ENCODE data around the gene MSI2.

Gene MSI2

GRCh38 chr17:57625511-57625910 is 369.2 kb downstream of the MSI2 start:
- Histone ChIP-seq H3K9me3 (ENCODE audit: control insufficient read depth, low read length) (no peaks in the 10 kb centered on the region), H3K27me3 (ENCODE audit: control insufficient read depth, insufficient read depth, low read length) (no peaks in the 10 kb centered on the region), H3K9ac (ENCODE audit: low read length) (no peak overlapping the region), H3K36me3 (ENCODE audit: control insufficient read depth, insufficient read depth, low read length) (no peaks in the 10 kb centered on the region), H3K4me1 (ENCODE audit: control insufficient read depth, insufficient read depth, low read length) (no peaks in the 10 kb centered on the region), H3K4me3 (ENCODE audit: low read length) (no peak overlapping the region)

GRCh38 chr17:57625957-57626356 is 369.6 kb downstream of the MSI2 start:
- Histone ChIP-seq H3K9me3 (ENCODE audit: control insufficient read depth, low read length) (no peaks in the 10 kb centered on the region), H3K9ac (ENCODE audit: low read length) (no peak overlapping the region), H3K4me3 (ENCODE audit: low read length) (no peak overlapping the region), H3K36me3 (ENCODE audit: control insufficient read depth, insufficient read depth, low read length) (no peaks in the 10 kb centered on the region), H3K4me1 (ENCODE audit: control insufficient read depth, insufficient read depth, low read length) (no peaks in the 10 kb centered on the region), H3K27me3 (ENCODE audit: control insufficient read depth, insufficient read depth, low read length) (no peaks in the 10 kb centered on the region)

DNA sequence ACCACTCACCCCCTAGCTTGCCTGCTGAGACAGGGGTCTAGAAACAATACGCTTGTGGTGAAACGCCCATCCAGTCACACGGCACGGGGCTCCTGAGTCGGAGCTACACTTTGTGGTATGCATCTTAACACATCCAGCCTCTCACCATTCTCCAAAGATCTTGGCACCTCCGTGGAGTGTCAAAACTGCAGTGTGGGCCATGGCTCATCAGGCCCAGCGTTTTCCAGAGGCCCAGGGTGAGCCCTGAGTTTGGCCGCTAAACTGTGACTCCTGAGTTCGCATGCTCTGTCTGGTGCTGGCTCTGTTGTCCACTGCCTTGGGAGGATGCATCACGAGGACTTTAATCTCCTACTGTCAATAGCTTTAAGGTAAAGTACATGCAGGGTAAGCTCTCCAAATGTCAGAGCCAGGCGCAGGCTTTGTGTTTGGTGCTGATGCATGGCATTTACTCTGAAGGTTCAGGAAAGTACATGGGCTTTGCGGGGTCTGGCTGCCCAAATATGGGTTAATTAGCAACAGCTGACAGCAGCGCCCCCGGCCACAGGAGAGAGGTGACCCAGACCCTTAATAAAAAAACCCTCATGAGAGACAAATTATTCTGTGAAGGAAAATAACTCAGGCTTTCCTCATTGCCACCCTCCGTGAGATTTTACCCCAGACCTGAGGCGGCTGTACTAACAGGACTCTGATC is 370.3 kb downstream of the MSI2 start:
- H3K9me3 ChIP-seq (ENCODE audit: control insufficient read depth, low read length), result no peaks in the 10 kb centered on the region
- no peaks in the 10 kb centered on the region for H3K27me3 ChIP-seq (ENCODE audit: control insufficient read depth, insufficient read depth, low read length)
- H3K4me3 ChIP-seq (ENCODE audit: low read length), result no peak overlapping the region
- no peaks in the 10 kb centered on the region for H3K36me3 ChIP-seq (ENCODE audit: control insufficient read depth, insufficient read depth, low read length)
- no peak overlapping the region for H3K9ac ChIP-seq (ENCODE audit: low read length)
- no peaks in the 10 kb centered on the region for H3K4me1 ChIP-seq (ENCODE audit: control insufficient read depth, insufficient read depth, low read length)

DNA sequence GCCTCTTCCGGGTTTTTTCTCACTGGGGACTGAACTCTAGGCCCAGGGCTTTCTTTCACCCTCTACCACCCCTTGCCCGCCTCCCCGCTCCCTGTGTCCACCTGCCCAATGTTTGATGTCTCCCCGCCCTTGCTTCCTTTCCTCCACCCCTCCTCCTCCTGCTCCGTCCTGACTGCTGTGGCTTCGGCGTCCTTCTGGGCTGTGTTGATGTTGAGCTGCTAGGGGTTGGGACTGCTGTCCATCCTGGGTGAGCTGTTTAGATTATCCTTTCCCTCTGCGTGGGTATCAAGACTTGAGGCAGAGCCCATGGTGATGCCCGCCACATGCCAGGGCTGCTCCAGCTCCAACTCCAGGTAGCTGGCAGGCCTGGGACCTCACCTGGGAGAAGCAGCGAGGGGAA is 371.3 kb downstream of the MSI2 start:
- H3K4me3 ChIP-seq (ENCODE audit: low read length), result no peak overlapping the region
- no peak overlapping the region for H3K9ac ChIP-seq (ENCODE audit: low read length)
- H3K9me3 ChIP-seq (ENCODE audit: control insufficient read depth, low read length), result no peaks in the 10 kb centered on the region
- H3K27me3 ChIP-seq (ENCODE audit: control insufficient read depth, insufficient read depth, low read length), result no peaks in the 10 kb centered on the region
- no peaks in the 10 kb centered on the region for H3K4me1 ChIP-seq (ENCODE audit: control insufficient read depth, insufficient read depth, low read length)
- H3K36me3 ChIP-seq (ENCODE audit: control insufficient read depth, insufficient read depth, low read length), result no peaks in the 10 kb centered on the region

DNA sequence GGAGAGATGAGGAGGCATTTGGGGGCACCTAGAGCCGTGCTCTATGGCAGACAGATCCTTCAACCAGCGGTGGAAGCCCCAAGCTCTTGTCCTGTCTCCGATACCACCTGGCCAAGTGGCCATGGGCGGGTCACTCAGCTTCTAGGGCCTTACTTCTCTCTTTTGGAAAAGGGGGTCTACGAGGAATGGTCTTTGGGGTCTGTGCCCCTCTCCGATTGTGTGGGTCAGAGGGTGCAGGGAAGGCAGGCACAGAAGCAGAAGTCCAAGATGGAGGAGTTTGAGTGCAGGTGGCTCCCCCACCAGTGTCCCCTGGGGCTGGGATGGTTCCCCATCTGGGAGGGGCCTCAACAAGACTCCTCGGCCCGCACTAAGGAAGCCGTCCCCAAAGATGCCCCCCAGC is 372.1 kb downstream of the MSI2 start:
- H3K4me3 ChIP-seq (ENCODE audit: low read length), result no peak overlapping the region
- H3K36me3 ChIP-seq (ENCODE audit: control insufficient read depth, insufficient read depth, low read length), result no peaks in the 10 kb centered on the region
- no peak overlapping the region for H3K9ac ChIP-seq (ENCODE audit: low read length)
- no peaks in the 10 kb centered on the region for H3K4me1 ChIP-seq (ENCODE audit: control insufficient read depth, insufficient read depth, low read length)
- H3K9me3 ChIP-seq (ENCODE audit: control insufficient read depth, low read length), result no peaks in the 10 kb centered on the region
- H3K27me3 ChIP-seq (ENCODE audit: control insufficient read depth, insufficient read depth, low read length), result no peaks in the 10 kb centered on the region

DNA sequence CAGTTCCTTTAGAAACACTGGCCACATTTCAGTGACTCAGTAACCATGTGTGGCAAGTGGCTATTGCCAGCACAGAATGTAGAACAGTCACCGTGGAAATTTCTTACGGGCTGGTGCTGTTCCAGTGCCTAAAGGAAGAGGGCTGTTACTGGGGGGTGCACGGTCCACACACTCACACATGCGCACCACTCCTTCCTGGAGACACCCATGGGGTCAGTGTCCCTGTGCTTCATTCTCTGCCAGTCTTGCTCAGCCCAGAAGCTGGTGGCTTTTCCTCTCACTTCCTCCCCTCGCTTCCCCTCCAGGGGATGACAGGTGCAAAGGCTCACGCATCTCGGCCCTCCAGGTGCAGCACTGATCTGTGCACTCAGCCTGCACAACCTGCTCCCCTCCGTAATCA is 373.1 kb downstream of the MSI2 start:
- Histone ChIP-seq H3K4me1 (ENCODE audit: control insufficient read depth, insufficient read depth, low read length) (no peaks in the 10 kb centered on the region), H3K27me3 (ENCODE audit: control insufficient read depth, insufficient read depth, low read length) (no peaks in the 10 kb centered on the region), H3K9ac (ENCODE audit: low read length) (no peak overlapping the region), H3K36me3 (ENCODE audit: control insufficient read depth, insufficient read depth, low read length) (no peaks in the 10 kb centered on the region), H3K4me3 (ENCODE audit: low read length) (no peak overlapping the region), H3K9me3 (ENCODE audit: control insufficient read depth, low read length) (no peaks in the 10 kb centered on the region)

GRCh38 chr17:57629886-57630285 is 373.6 kb downstream of the MSI2 start:
- Histone ChIP-seq H3K36me3 (ENCODE audit: control insufficient read depth, insufficient read depth, low read length) (no peaks in the 10 kb centered on the region), H3K27me3 (ENCODE audit: control insufficient read depth, insufficient read depth, low read length) (no peaks in the 10 kb centered on the region), H3K9ac (ENCODE audit: low read length) (no peak overlapping the region), H3K4me1 (ENCODE audit: control insufficient read depth, insufficient read depth, low read length) (no peaks in the 10 kb centered on the region), H3K4me3 (ENCODE audit: low read length) (no peak overlapping the region), H3K9me3 (ENCODE audit: control insufficient read depth, low read length) (no peaks in the 10 kb centered on the region)

DNA sequence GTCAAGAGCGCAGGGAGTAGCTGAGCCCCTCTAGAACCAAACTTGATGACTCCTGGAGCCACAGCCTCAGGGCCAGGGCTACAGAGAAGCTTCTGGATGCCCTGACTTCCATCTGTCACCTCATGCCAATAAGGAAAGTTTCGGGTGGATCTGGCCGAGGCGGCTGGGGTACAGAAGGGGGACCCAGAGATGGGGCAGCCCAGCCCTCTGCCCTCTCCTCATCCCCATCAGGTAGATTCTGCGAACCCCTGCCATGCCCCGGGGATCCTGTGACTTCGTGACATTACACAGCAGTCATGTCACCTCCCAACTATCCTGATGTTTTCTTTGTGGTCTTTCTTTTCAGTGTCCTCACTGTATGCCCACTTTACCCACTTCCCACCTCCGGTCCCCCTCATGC is 374.4 kb downstream of the MSI2 start:
- Histone ChIP-seq H3K9me3 (ENCODE audit: control insufficient read depth, low read length) (no peaks in the 10 kb centered on the region), H3K4me3 (ENCODE audit: low read length) (no peak overlapping the region), H3K4me1 (ENCODE audit: control insufficient read depth, insufficient read depth, low read length) (no peaks in the 10 kb centered on the region), H3K27me3 (ENCODE audit: control insufficient read depth, insufficient read depth, low read length) (no peaks in the 10 kb centered on the region), H3K36me3 (ENCODE audit: control insufficient read depth, insufficient read depth, low read length) (no peaks in the 10 kb centered on the region), H3K9ac (ENCODE audit: low read length) (no peak overlapping the region)

GRCh38 chr17:57631871-57632270 is 375.5 kb downstream of the MSI2 start:
- Histone ChIP-seq H3K4me3 (ENCODE audit: low read length) (no peak overlapping the region), H3K9me3 (ENCODE audit: control insufficient read depth, low read length) (no peaks in the 10 kb centered on the region), H3K9ac (ENCODE audit: low read length) (no peak overlapping the region), H3K4me1 (ENCODE audit: control insufficient read depth, insufficient read depth, low read length) (no peaks in the 10 kb centered on the region), H3K27me3 (ENCODE audit: control insufficient read depth, insufficient read depth, low read length) (no peaks in the 10 kb centered on the region), H3K36me3 (ENCODE audit: control insufficient read depth, insufficient read depth, low read length) (no peaks in the 10 kb centered on the region)

DNA sequence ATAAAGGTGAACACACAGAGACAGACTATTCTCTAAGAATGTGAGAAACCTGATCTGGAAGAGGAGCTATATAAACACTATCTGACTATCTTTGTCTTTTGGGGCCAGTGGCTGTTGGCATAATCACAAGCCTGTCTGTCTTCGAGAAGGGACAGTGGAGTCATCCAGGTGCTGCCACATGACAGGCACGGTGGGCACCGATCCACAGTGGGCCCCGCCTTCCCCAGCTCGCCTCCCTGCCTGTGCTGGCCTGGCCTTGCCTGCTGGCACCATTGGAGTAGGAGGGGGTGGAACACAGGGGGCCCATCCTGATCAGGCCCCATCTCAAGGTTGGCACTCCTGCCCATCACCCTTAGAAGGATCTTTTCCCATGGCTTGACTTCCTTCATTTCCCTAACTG is 376.0 kb downstream of the MSI2 start:
- H3K36me3 ChIP-seq (ENCODE audit: control insufficient read depth, insufficient read depth, low read length), result no peaks in the 10 kb centered on the region
- no peaks in the 10 kb centered on the region for H3K4me1 ChIP-seq (ENCODE audit: control insufficient read depth, insufficient read depth, low read length)
- H3K27me3 ChIP-seq (ENCODE audit: control insufficient read depth, insufficient read depth, low read length), result no peaks in the 10 kb centered on the region
- H3K9ac ChIP-seq (ENCODE audit: low read length), result no peak overlapping the region
- no peaks in the 10 kb centered on the region for H3K9me3 ChIP-seq (ENCODE audit: control insufficient read depth, low read length)
- H3K4me3 ChIP-seq (ENCODE audit: low read length), result no peak overlapping the region

GRCh38 chr17:57633236-57633635 is 376.9 kb downstream of the MSI2 start:
- H3K4me3 ChIP-seq (ENCODE audit: low read length), result no peak overlapping the region
- no peaks in the 10 kb centered on the region for H3K36me3 ChIP-seq (ENCODE audit: control insufficient read depth, insufficient read depth, low read length)
- no peaks in the 10 kb centered on the region for H3K27me3 ChIP-seq (ENCODE audit: control insufficient read depth, insufficient read depth, low read length)

DNA sequence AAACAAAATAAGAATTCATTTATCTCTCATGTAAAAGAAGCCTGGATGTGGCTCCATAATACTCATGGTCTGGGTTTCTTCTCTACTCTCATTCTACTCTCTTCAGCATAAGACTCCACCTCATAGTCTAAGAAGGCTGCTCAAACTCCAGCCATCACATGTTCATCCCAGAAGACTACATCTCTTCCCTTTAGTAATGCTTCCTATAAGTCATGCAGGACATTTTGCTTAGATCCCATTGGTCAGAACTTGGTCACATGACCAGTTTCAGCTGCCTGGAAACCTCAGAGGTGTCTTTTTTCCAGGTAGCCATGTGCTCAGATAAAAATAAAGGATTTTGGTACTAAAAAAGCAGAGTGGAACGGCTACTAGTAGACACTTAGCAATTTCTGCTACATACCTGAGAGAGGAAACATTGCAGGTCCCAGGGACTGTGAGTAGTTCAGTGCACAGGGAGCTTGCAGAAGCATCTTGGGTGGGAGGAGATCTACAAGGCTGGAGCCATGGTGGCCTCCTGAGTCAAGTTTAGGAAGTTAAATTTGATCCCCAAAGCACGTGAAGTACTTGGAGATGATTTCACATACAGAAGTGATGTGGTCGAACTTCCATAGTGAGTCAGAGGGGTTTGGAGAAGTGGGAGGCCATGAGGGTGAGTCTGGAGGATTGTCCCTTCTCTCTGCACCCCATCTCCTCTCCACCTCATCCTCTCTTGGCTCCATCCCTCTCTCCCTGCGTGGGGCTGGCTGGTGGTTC is 378.6 kb downstream of the MSI2 start:
- H3K4me1 ChIP-seq (ENCODE audit: control insufficient read depth, insufficient read depth, low read length), result no peaks in the 10 kb centered on the region
- no peak overlapping the region for H3K9ac ChIP-seq (ENCODE audit: low read length)
- H3K27me3 ChIP-seq (ENCODE audit: control insufficient read depth, insufficient read depth, low read length), result no peaks in the 10 kb centered on the region
- H3K36me3 ChIP-seq (ENCODE audit: control insufficient read depth, insufficient read depth, low read length), result no peaks in the 10 kb centered on the region
- H3K4me3 ChIP-seq (ENCODE audit: low read length), result no peak overlapping the region
- no peaks in the 10 kb centered on the region for H3K9me3 ChIP-seq (ENCODE audit: control insufficient read depth, low read length)

More at GRCh38 chr17:57633236-57633635, 376.9 kb downstream of the MSI2 start:
- Histone ChIP-seq H3K9ac (ENCODE audit: low read length) (no peak overlapping the region), H3K4me1 (ENCODE audit: control insufficient read depth, insufficient read depth, low read length) (no peaks in the 10 kb centered on the region), H3K9me3 (ENCODE audit: control insufficient read depth, low read length) (no peaks in the 10 kb centered on the region)
